GM23338 (cell line): ENCODE data around the gene DAP3. TPM values are rescaled to one million over a fixed set of nuclear protein-coding genes. Genes with fewer than 3 reads are reported as not detected.

Experiments
- ATAC-seq: fragments of 200-7000 bp; cut with Tn5 transposase; 3 replicates; pipeline ENCODE4 v1.9.1; 2020
- DNase-seq: peaks from one replicate; pipeline ENCODE4 v3.0.0-alpha.2; 2015; ENCODE audit warnings: low spot score
- H2AFZ ChIP-seq: fragments of 200-600 bp; sonication (generic); 2 replicates; pipeline ENCODE4 v1.8.0; 2016; ENCODE audit warnings: antibody characterized with exemption, mild to moderate bottlenecking, moderate library complexity
- H3F3A ChIP-seq: fragments of 200-600 bp; sonication (generic); replicated peaks from 2 replicates; pipeline ENCODE4 v1.8.0; 2017; ENCODE audit warnings: antibody characterized with exemption, mixed run types, low read depth
- H3K27ac ChIP-seq: fragments of 200-600 bp; sonication (generic); 2 replicates; pipeline ENCODE4 v1.6.1; 2016; ENCODE audit warnings: low read depth
- H3K27me3 ChIP-seq: fragments of 200-600 bp; sonication (generic); 2 replicates; pipeline ENCODE4 v1.8.0; 2016; ENCODE audit warnings: mild to moderate bottlenecking, mixed run types, moderate library complexity; ENCODE audit not compliant: insufficient read depth
- H3K36me3 ChIP-seq: fragments of 200-600 bp; sonication (generic); 2 replicates; pipeline ENCODE4 v1.8.0; 2016; ENCODE audit warnings: mild to moderate bottlenecking; ENCODE audit not compliant: insufficient read depth
- H3K4me1 ChIP-seq: fragments of 200-600 bp; sonication (generic); 2 replicates; pipeline ENCODE4 v1.8.0; 2016; ENCODE audit warnings: mild to moderate bottlenecking, moderate library complexity; ENCODE audit not compliant: insufficient read depth
- H3K4me2 ChIP-seq: fragments of 200-600 bp; sonication (generic); 2 replicates; pipeline ENCODE4 v1.7.1; 2017; ENCODE audit warnings: mixed run types
- H3K4me3 ChIP-seq: fragments of 200-600 bp; sonication (generic); 2 replicates; pipeline ENCODE4 v1.6.1; 2016; ENCODE audit warnings: mixed run types
- H3K79me2 ChIP-seq: fragments of 200-600 bp; sonication (generic); replicated peaks from 2 replicates; pipeline ENCODE4 v1.8.0; 2017; ENCODE audit warnings: mild to moderate bottlenecking; ENCODE audit not compliant: insufficient read depth
- H3K9me2 ChIP-seq: fragments of 200-600 bp; sonication (generic); 2 replicates; pipeline ENCODE4 v1.8.0; 2017; ENCODE audit not compliant: insufficient read depth
- H4K20me1 ChIP-seq: fragments of 200-600 bp; sonication (generic); replicated peaks from 2 replicates; pipeline ENCODE4 v1.8.0; 2017; ENCODE audit warnings: mild to moderate bottlenecking; ENCODE audit not compliant: insufficient read depth
- H3K27ac Mint-ChIP-seq: 2 replicates; pipeline ENCODE4 v1.8.0; 2020; ENCODE audit warnings: inconsistent platforms, mild to moderate bottlenecking, moderate library complexity, mixed read lengths
- H3K27me3 Mint-ChIP-seq: 3 replicates; pipeline ENCODE4 v1.8.0; 2022; ENCODE audit warnings: low read depth, mild to moderate bottlenecking, moderate library complexity, mixed read lengths, inconsistent platforms; ENCODE audit not compliant: insufficient read depth, poor library complexity
- H3K36me3 Mint-ChIP-seq: 3 replicates; pipeline ENCODE4 v1.8.0; 2021; ENCODE audit warnings: low read depth, mild to moderate bottlenecking, inconsistent platforms, moderate library complexity, mixed read lengths
- H3K4me1 Mint-ChIP-seq: 3 replicates; pipeline ENCODE4 v1.8.0; 2020; ENCODE audit warnings: mild to moderate bottlenecking, inconsistent platforms, mixed read lengths
- H3K4me3 Mint-ChIP-seq: 3 replicates; pipeline ENCODE4 v1.8.0; 2021; ENCODE audit warnings: moderate library complexity, mild to moderate bottlenecking, inconsistent platforms, mixed read lengths
- H3K9me3 Mint-ChIP-seq: 3 replicates; pipeline ENCODE4 v1.8.0; 2020; ENCODE audit warnings: moderate library complexity, mild to moderate bottlenecking, inconsistent platforms, mixed read lengths
- ETS1 ChIP-seq: IDR thresholded peaks from 2 replicates; pipeline ENCODE4 v1.6.1; 2016; ENCODE audit warnings: antibody characterized with exemption
- EZH2phosphoT487 ChIP-seq: fragments of 200-600 bp; sonication (generic); IDR thresholded peaks from one replicate; pipeline ENCODE4 v1.8.1; 2018; ENCODE audit warnings: antibody characterized with exemption; ENCODE audit not compliant: unreplicated experiment
- JUNB ChIP-seq: IDR thresholded peaks from one replicate; pipeline ENCODE4 v1.6.1; 2016; ENCODE audit warnings: antibody characterized with exemption; ENCODE audit not compliant: unreplicated experiment
- NANOG ChIP-seq: IDR thresholded peaks from 2 replicates; pipeline ENCODE4 v1.6.1; 2016; ENCODE audit warnings: antibody characterized with exemption, borderline replicate concordance
- POLR2AphosphoS5 ChIP-seq: IDR thresholded peaks from 2 replicates; pipeline ENCODE4 v1.6.1; 2016; ENCODE audit warnings: antibody characterized with exemption, low read depth
- STAT1 ChIP-seq: IDR thresholded peaks from one replicate; pipeline ENCODE4 v1.6.1; 2016; ENCODE audit warnings: antibody characterized with exemption; ENCODE audit not compliant: unreplicated experiment
- polyA plus RNA-seq: library from polyadenylated mRNA; unstranded; fragments of >200 nt; fragmentation: Nextera tagmentation; extraction: Ambion mirVana; gene quantifications from 2 replicates; pipeline ENCODE4 v1.2.1, GENCODE V29; 2016
- total RNA-seq: library from RNA; depleted of rRNA; stranded (reverse); fragments of >200 nt; shearing (Covaris generic); gene quantifications from 2 replicates; pipeline ENCODE4 v1.2.3, GENCODE V29; 2014
- TF ChIP-seq, protein P1 (sequence below): fragments of 250-450 bp; sonication (Bioruptor Pico); IDR thresholded peaks from 2 replicates; pipeline ENCODE4 v1.5.0; 2020; ENCODE audit warnings: mild to moderate bottlenecking, moderate library complexity
- TF ChIP-seq, protein P2 (sequence below), 2 experiments: fragments of 200-600 bp in 1 of 2; sonication (generic) in 1 of 2; conservative IDR thresholded peaks; 2 replicates each; pipeline versions ENCODE4 v1.5.1 to v1.6.1; 2016 to 2017; ENCODE audit warnings: antibody characterized with exemption in 2 of 2, low read depth in 2 of 2, mild to moderate bottlenecking in 2 of 2, moderate library complexity in 1 of 2

Gene DAP3
- total and polyA plus RNA-seq, 2 experiments from 2014 or later, result 89.8 to 90.1 TPM

DNA sequence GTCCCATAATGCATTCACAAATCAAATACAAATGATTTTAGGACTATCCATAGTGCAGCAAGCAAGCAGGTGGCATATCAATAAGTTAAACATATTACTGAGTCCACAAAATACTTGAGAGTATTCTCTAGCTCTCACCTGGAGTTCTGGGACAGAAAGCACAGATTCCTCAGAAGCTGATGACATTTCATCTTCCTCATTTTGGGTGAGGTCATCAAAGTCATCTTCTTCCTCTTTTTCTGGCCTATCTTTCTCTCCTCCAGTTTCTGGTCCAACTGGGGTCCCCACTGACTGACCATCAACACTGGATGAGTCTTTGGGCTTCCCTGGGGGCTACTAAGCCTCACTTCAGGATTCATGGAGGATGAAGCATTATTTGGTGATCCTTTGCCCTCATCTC is 39.2 kb upstream of the DAP3 start:
- TF ChIP-seq STAT1 (no peak), JUNB (no peak), POLR2AphosphoS5 (no peak), NANOG (no peak), EZH2phosphoT487 (no peak), ETS1 (no peak)
- TF ChIP-seq, protein P1, sequence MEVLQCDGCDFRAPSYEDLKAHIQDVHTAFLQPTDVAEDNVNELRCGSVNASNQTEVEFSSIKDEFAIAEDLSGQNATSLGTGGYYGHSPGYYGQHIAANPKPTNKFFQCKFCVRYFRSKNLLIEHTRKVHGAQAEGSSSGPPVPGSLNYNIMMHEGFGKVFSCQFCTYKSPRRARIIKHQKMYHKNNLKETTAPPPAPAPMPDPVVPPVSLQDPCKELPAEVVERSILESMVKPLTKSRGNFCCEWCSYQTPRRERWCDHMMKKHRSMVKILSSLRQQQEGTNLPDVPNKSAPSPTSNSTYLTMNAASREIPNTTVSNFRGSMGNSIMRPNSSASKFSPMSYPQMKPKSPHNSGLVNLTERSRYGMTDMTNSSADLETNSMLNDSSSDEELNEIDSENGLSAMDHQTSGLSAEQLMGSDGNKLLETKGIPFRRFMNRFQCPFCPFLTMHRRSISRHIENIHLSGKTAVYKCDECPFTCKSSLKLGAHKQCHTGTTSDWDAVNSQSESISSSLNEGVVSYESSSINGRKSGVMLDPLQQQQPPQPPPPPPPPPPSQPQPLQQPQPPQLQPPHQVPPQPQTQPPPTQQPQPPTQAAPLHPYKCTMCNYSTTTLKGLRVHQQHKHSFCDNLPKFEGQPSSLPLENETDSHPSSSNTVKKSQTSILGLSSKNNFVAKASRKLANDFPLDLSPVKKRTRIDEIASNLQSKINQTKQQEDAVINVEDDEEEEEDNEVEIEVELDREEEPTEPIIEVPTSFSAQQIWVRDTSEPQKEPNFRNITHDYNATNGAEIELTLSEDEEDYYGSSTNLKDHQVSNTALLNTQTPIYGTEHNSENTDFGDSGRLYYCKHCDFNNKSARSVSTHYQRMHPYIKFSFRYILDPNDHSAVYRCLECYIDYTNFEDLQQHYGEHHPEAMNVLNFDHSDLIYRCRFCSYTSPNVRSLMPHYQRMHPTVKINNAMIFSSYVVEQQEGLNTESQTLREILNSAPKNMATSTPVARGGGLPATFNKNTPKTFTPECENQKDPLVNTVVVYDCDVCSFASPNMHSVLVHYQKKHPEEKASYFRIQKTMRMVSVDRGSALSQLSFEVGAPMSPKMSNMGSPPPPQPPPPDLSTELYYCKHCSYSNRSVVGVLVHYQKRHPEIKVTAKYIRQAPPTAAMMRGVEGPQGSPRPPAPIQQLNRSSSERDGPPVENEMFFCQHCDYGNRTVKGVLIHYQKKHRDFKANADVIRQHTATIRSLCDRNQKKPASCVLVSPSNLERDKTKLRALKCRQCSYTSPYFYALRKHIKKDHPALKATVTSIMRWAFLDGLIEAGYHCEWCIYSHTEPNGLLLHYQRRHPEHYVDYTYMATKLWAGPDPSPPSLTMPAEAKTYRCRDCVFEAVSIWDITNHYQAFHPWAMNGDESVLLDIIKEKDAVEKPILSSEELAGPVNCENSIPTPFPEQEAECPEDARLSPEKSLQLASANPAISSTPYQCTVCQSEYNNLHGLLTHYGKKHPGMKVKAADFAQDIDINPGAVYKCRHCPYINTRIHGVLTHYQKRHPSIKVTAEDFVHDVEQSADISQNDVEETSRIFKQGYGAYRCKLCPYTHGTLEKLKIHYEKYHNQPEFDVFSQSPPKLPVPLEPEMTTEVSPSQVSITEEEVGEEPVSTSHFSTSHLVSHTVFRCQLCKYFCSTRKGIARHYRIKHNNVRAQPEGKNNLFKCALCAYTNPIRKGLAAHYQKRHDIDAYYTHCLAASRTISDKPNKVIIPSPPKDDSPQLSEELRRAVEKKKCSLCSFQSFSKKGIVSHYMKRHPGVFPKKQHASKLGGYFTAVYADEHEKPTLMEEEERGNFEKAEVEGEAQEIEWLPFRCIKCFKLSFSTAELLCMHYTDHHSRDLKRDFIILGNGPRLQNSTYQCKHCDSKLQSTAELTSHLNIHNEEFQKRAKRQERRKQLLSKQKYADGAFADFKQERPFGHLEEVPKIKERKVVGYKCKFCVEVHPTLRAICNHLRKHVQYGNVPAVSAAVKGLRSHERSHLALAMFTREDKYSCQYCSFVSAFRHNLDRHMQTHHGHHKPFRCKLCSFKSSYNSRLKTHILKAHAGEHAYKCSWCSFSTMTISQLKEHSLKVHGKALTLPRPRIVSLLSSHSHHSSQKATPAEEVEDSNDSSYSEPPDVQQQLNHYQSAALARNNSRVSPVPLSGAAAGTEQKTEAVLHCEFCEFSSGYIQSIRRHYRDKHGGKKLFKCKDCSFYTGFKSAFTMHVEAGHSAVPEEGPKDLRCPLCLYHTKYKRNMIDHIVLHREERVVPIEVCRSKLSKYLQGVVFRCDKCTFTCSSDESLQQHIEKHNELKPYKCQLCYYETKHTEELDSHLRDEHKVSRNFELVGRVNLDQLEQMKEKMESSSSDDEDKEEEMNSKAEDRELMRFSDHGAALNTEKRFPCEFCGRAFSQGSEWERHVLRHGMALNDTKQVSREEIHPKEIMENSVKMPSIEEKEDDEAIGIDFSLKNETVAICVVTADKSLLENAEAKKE, result no peak
- TF ChIP-seq, protein P2, sequence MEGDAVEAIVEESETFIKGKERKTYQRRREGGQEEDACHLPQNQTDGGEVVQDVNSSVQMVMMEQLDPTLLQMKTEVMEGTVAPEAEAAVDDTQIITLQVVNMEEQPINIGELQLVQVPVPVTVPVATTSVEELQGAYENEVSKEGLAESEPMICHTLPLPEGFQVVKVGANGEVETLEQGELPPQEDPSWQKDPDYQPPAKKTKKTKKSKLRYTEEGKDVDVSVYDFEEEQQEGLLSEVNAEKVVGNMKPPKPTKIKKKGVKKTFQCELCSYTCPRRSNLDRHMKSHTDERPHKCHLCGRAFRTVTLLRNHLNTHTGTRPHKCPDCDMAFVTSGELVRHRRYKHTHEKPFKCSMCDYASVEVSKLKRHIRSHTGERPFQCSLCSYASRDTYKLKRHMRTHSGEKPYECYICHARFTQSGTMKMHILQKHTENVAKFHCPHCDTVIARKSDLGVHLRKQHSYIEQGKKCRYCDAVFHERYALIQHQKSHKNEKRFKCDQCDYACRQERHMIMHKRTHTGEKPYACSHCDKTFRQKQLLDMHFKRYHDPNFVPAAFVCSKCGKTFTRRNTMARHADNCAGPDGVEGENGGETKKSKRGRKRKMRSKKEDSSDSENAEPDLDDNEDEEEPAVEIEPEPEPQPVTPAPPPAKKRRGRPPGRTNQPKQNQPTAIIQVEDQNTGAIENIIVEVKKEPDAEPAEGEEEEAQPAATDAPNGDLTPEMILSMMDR (conservative IDR thresholded peaks at IDR 0.05; ENCODE audit: low read depth in 2 of 2), result no peak
- Histone ChIP-seq H3K79me2 (no peaks in the 10 kb centered on the region), H3K4me2 (no peak overlapping the region), H3K36me3 (no peaks in the 10 kb centered on the region), H4K20me1 (no peaks in the 10 kb centered on the region; the same call in 1 of the 2 replicates), H3F3A (no peaks in the 10 kb centered on the region), H3K4me1 (no peaks in the 10 kb centered on the region), H3K27me3 (no peaks in the 10 kb centered on the region), H3K9me2 (0 out of 2 replicates have a peak, but pooled peaks cover 4% of the 10 kb centered on the region), H2AFZ (no peak overlapping the region), H3K4me3 (no peak overlapping the region), H3K27ac (no peak overlapping the region)
- no peaks in the 10 kb centered on the region; the same call in 2 of the 3 replicates for H3K36me3 Mint-ChIP-seq
- no peak overlapping the region for H3K27ac Mint-ChIP-seq
- H3K9me3 Mint-ChIP-seq, result peaks cover 2% of the 10 kb centered on the region; the same call in 2 of the 3 replicates
- H3K4me1 Mint-ChIP-seq, result peaks cover 2% of the 10 kb centered on the region; the same call in 2 of the 3 replicates
- no peak for DNase-seq
- no peak for ATAC-seq
- H3K4me3 Mint-ChIP-seq, result no peak overlapping the region
- peaks cover 4% of the 10 kb centered on the region for H3K27me3 Mint-ChIP-seq
